Breast epithelium (tissue), 4 donors: Measurements from ENCODE around the gene CSNK1D. TPM values are rescaled to one million over a fixed set of nuclear protein-coding genes. Genes with fewer than 3 reads are reported as not detected.
A peak's percentile ranks its signal among the peaks of the same experiment; 100 is the strongest.

Experiments used
- DNase-seq, 2 donors: peaks; one replicate each; pipeline ENCODE4 v3.0.0-alpha.2; 2019; ENCODE audit warnings: low spot score in 2 of 2
- H3K27ac ChIP-seq, 2 donors: fragments of 200-600 bp; sonication (generic) in 1 of 2; one replicate each; pipeline ENCODE4 v1.5.1; 2016 to 2019; ENCODE audit warnings: mild to moderate bottlenecking in 1 of 2
- H3K27me3 ChIP-seq, 2 donors: fragments of 200-600 bp; sonication (generic) in 1 of 2; one replicate each; pipeline versions ENCODE4 v1.5.1 to v1.6.0; 2017 to 2019; ENCODE audit warnings: control low read depth in 1 of 2, mild to moderate bottlenecking in 1 of 2
- H3K36me3 ChIP-seq: fragments of 200-600 bp; one replicate; pipeline ENCODE4 v1.5.1; 2019
- H3K4me1 ChIP-seq, 2 donors: fragments of 200-600 bp; sonication (generic); one replicate each; pipeline ENCODE4 v1.5.1; 2016 to 2019; ENCODE audit warnings: control low read depth in 1 of 2
- H3K4me3 ChIP-seq, 3 donors: fragments of 200-600 bp; sonication (generic); 1 replicate in 2 of 3; 2 replicates in 1 of 3; pipeline ENCODE4 v1.5.1; 2016 to 2019; ENCODE audit warnings: mild to moderate bottlenecking in 3 of 3, moderate library complexity in 2 of 3
- H3K9me3 ChIP-seq, 2 donors: fragments of 200-600 bp; sonication (generic) in 1 of 2; one replicate each; pipeline ENCODE4 v1.5.1; 2016 to 2019; ENCODE audit warnings: control low read depth in 1 of 2
- CTCF ChIP-seq, 3 donors: fragments of 450-650 bp; IDR thresholded peaks; one replicate each; pipeline ENCODE4 v1.5.1; 2016 to 2017; ENCODE audit warnings: antibody characterized with exemption in 3 of 3, mild to moderate bottlenecking in 3 of 3, moderate library complexity in 3 of 3
- POLR2A ChIP-seq: fragments of 450-650 bp; IDR thresholded peaks from one replicate; pipeline ENCODE4 v1.6.1; 2016; ENCODE audit warnings: antibody characterized with exemption, mild to moderate bottlenecking, moderate library complexity
- POLR2AphosphoS5 ChIP-seq, 3 donors: sonication (generic); formaldehyde crosslinking; IDR thresholded peaks; one replicate each; pipeline ENCODE4 v1.6.1; 2017; ENCODE audit warnings: antibody characterized with exemption in 3 of 3
- intact Hi-C: fragments of 100-400 bp; cut with DNase I; formaldehyde crosslinking; loops from one replicate; pipeline ENCODE4 v1.15.1; 2023; ENCODE audit warnings: low total_unique reads
- total RNA-seq, 3 donors: library from RNA; depleted of rRNA; stranded (reverse); fragments of >200 nt; gene quantifications; one replicate each; pipeline ENCODE4 v1.1.0, GENCODE V29; 2016

CSNK1D gene
- total RNA-seq, 3 donors from 2014 or later = 50.7 to 85.9 (median 75.2) TPM

GRCh38 chr17:82274134-82275020, 877 bp upstream of the CSNK1D start:
- Histone ChIP-seq H3K27me3 (no peaks in the 10 kb centered on the region), H3K4me1 (peaks cover 13 to 27% of the 10 kb centered on the region in 2 donors), H3K9me3 (no peaks in the 10 kb centered on the region), H3K4me3 (peak overlapping the region; percentile 97 to 100 (median 97)), H3K27ac (peak overlapping the region; percentile 99 to 100), H3K36me3 (no peaks in the 10 kb centered on the region)
- DNase-seq = no peak
- intact Hi-C loops = no loop called here
- TF ChIP-seq POLR2A (no peak), CTCF (IDR thresholded peaks at IDR 0.05) (no peak), POLR2AphosphoS5 (IDR thresholded peaks at IDR 0.05) (no peak)

DNA sequence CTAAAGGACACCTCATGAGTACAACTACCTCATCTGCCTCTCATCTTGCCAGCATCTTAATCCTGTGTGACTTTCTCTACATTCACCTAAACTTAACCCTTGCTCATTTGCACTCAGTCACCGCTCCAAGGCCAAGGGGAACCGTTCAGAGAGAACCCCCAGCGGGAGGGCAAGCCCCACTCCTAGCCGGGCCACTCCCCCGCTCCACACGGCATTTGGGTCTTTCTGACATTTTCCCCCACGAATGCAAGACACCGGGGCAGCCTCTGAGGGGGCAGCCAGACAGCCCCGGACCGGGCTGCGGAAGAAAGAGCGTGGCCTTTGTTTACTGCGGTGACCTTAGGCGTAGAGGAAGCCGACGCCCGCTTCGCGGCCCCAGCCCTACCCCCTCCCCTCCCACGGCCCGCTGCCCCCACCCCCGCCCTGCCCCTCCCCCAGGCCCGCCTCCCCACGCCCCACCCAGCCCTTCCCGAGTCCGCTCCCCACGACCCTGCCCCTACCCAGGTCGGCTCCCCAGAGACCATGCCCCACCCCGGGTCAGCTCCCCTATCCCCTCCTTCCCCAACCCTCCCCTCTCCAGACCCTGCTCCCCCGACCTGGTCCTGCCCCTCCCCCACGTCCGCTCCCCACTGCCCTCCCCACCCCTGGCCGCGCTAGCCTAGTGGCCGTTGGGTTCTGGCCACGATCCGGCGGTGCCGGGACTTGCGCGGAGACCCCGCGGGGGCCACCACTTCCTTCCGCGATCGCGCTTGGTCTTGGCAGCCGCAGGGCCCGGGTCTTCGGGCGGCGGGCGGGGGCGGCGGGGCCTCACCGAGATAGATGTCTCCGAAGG, 789 bp downstream of the CSNK1D start:
- peaks cover 13 to 37% of the 10 kb centered on the region in 2 donors for H3K4me1 ChIP-seq
- peak overlapping the region; percentile 99 to 100 for H3K27ac ChIP-seq
- TF ChIP-seq POLR2AphosphoS5 (IDR thresholded peaks at IDR 0.05) (no peak), POLR2A (no peak), CTCF (IDR thresholded peaks at IDR 0.05) (no peak)
- DNase-seq = no peak
- intact Hi-C loops = no loop called here
- no peaks in the 10 kb centered on the region for H3K9me3 ChIP-seq
- no peaks in the 10 kb centered on the region for H3K36me3 ChIP-seq
- peak overlapping the region; percentile 97 to 100 (median 97) for H3K4me3 ChIP-seq
- no peaks in the 10 kb centered on the region for H3K27me3 ChIP-seq

DNA sequence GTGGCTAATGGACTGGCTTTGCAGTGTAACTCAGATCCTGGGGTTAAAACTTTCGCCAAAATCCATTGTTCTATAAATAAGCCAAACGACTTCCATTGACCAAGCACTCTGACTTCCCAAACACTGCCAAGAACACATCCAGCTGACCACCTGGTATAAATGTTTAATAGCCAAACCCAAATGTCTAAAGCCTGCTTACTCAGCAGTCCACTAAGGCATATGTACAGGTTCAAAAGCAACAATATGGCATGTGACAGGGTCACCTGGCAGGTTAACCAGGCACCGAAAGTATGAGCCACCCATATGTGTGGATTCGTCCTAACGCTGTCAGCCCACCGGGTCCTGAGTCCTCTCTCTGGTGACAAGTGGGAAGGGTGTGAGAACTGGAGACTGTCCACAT, 2.1 kb downstream of the CSNK1D start:
- no peak for TF ChIP-seq POLR2AphosphoS5 (IDR thresholded peaks at IDR 0.05)
- no peak for TF ChIP-seq POLR2A
- no peak for TF ChIP-seq CTCF (IDR thresholded peaks at IDR 0.05)
- DNase-seq = no peak
- intact Hi-C loops = no loop called here
- no peaks in the 10 kb centered on the region for H3K36me3 ChIP-seq
- H3K27me3 ChIP-seq = no peaks in the 10 kb centered on the region
- peak overlapping the region; percentile 99 to 100 for H3K27ac ChIP-seq
- H3K4me3 ChIP-seq = peak overlapping the region in 2 of 3 donors; percentile 97 to 100
- H3K9me3 ChIP-seq = no peaks in the 10 kb centered on the region
- H3K4me1 ChIP-seq = peaks cover 13 to 42% of the 10 kb centered on the region in 2 donors

- no peak for TF ChIP-seq POLR2AphosphoS5 (IDR thresholded peaks at IDR 0.05)
- TF ChIP-seq POLR2A = no peak
- no peak for TF ChIP-seq CTCF (IDR thresholded peaks at IDR 0.05)
- intact Hi-C loops = no loop called here
- Histone ChIP-seq H3K4me3 (peak overlapping the region in 1 of 3 donors; percentile 100), H3K4me1 (peaks cover 13 to 42% of the 10 kb centered on the region in 2 donors), H3K27ac (peak overlapping the region; percentile 99 to 100), H3K36me3 (no peaks in the 10 kb centered on the region), H3K27me3 (no peaks in the 10 kb centered on the region), H3K9me3 (no peaks in the 10 kb centered on the region)
- DNase-seq = no peak
Observed at GRCh38 chr17:82270651-82271050, 2.8 kb downstream of the CSNK1D start.
